HTR-8/SVneo (cell line): Measurements from ENCODE around the gene ADCY7.

Experiments used
- DNase-seq: peaks from one replicate; pipeline ENCODE4 v3.0.0; 2011; ENCODE audit warnings: low spot score, mixed read lengths; ENCODE audit not compliant: insufficient read length
- FAIRE-seq: peaks from 2 replicates; lab custom pipeline; 2011; peaks lifted over from hg19 to GRCh38; lab: Jason Lieb, UNC

The ADCY7 gene

GRCh38 chr16:50308237-50308965 lies 42.0 kb downstream of the ADCY7 start:
- FAIRE-seq (no peak), DNase-seq (no peak)

GRCh38 chr16:50309156-50309526 lies 42.8 kb downstream of the ADCY7 start:
- DNase-seq (no peak), FAIRE-seq (no peak)

- peak; percentile 9 for FAIRE-seq
Observed at GRCh38 chr16:50309527-50310307, 43.4 kb downstream of the ADCY7 start.

GRCh38 chr16:50310308-50311133 lies 44.2 kb downstream of the ADCY7 start:
- no peak for DNase-seq
- no peak for FAIRE-seq

More at GRCh38 chr16:50309527-50310307, 43.4 kb downstream of the ADCY7 start:
- peak; percentile 33 for DNase-seq

GRCh38 chr16:50311134-50311528 lies 44.8 kb downstream of the ADCY7 start:
- DNase-seq (no peak), FAIRE-seq (no peak)

GRCh38 chr16:50311891-50312501 lies 45.6 kb downstream of the ADCY7 start:
- DNase-seq (no peak), FAIRE-seq (no peak)

- FAIRE-seq (no peak), DNase-seq (no peak)
Observed at GRCh38 chr16:50313596-50314478, 47.5 kb downstream of the ADCY7 start.

- no peak for FAIRE-seq
- DNase-seq, result no peak
Observed at GRCh38 chr16:50314665-50315064, 48.3 kb downstream of the ADCY7 start.

GRCh38 chr16:50315346-50315997 lies 49.1 kb downstream of the ADCY7 start:
- DNase-seq, result no peak
- FAIRE-seq, result no peak

- FAIRE-seq, result no peak
Observed at GRCh38 chr16:50316102-50316847, 49.9 kb downstream of the ADCY7 start.

GRCh38 chr16:50316848-50317630 lies 50.7 kb downstream of the ADCY7 start:
- DNase-seq (no peak), FAIRE-seq (no peak)

More at GRCh38 chr16:50316102-50316847, 49.9 kb downstream of the ADCY7 start:
- no peak for DNase-seq

- FAIRE-seq (no peak), DNase-seq (no peak)
Observed at GRCh38 chr16:50318796-50319578, 52.6 kb downstream of the ADCY7 start.

GRCh38 chr16:50320310-50320709 lies 54.0 kb downstream of the ADCY7 start:
- FAIRE-seq (no peak), DNase-seq (no peak)

- FAIRE-seq (no peak), DNase-seq (no peak)
Observed at GRCh38 chr16:50322333-50322732, 56.0 kb downstream of the ADCY7 start.

- FAIRE-seq, result no peak
- no peak for DNase-seq
Observed at GRCh38 chr16:50323335-50324011, 57.1 kb downstream of the ADCY7 start.

- DNase-seq (no peak), FAIRE-seq (no peak)
Observed at GRCh38 chr16:50324345-50324744, 58.0 kb downstream of the ADCY7 start.
